Ishikawa (cell line): ENCODE measurements around the gene TMUB2.

Source experiments
- CEBPB ChIP-seq: IDR thresholded peaks from 2 replicates; pipeline ENCODE4 v1.6.1; 2012
- CREB1 ChIP-seq: IDR thresholded peaks from 2 replicates; pipeline ENCODE4 v1.6.1; 2012; ENCODE audit warnings: low read depth
- EGR1 ChIP-seq: IDR thresholded peaks from 2 replicates; pipeline ENCODE4 v1.6.1; 2012
- EP300 ChIP-seq: IDR thresholded peaks from 2 replicates; pipeline ENCODE4 v1.6.1; 2012; ENCODE audit warnings: borderline replicate concordance
- FOXM1 ChIP-seq: IDR thresholded peaks from 2 replicates; pipeline ENCODE4 v1.6.1; 2012; ENCODE audit warnings: low read depth, borderline replicate concordance
- NFIC ChIP-seq: IDR thresholded peaks from 2 replicates; pipeline ENCODE4 v1.6.1; 2012
- RAD21 ChIP-seq: IDR thresholded peaks from 2 replicates; pipeline ENCODE4 v1.6.1; 2012; ENCODE audit warnings: low read depth
- TAF1 ChIP-seq: IDR thresholded peaks from 2 replicates; pipeline ENCODE4 v1.6.1; 2012; ENCODE audit warnings: low read depth, mild to moderate bottlenecking
- TCF12 ChIP-seq: IDR thresholded peaks from 2 replicates; pipeline ENCODE4 v1.6.1; 2012; ENCODE audit warnings: low read depth
- TEAD4 ChIP-seq: IDR thresholded peaks from 2 replicates; pipeline ENCODE4 v1.6.1; 2012
- YY1 ChIP-seq: IDR thresholded peaks from 2 replicates; pipeline ENCODE4 v1.6.1; 2012; ENCODE audit warnings: low read depth
- ZBTB7A ChIP-seq: IDR thresholded peaks from 2 replicates; pipeline ENCODE4 v1.6.1; 2012; ENCODE audit warnings: low read depth
- TF ChIP-seq, protein P1 (sequence below): IDR thresholded peaks from 2 replicates; pipeline ENCODE4 v1.6.1; 2012
- TF ChIP-seq, protein P2 (sequence below): IDR thresholded peaks from 2 replicates; pipeline ENCODE4 v1.6.1; 2012
- TF ChIP-seq, protein P3 (sequence below): IDR thresholded peaks from 2 replicates; pipeline ENCODE4 v1.6.1; 2012; ENCODE audit warnings: low read depth, mild to moderate bottlenecking

The TMUB2 gene

GRCh38 chr17:44222112-44222869 lies 35.5 kb downstream of the TMUB2 start:
- TF ChIP-seq RAD21 (no peak), YY1 (0 out of 2 replicates have a peak, but pooled peaks have one; percentile 37)
- TF ChIP-seq, protein P1, sequence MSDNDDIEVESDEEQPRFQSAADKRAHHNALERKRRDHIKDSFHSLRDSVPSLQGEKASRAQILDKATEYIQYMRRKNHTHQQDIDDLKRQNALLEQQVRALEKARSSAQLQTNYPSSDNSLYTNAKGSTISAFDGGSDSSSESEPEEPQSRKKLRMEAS: no peak; the same call in 1 of the 2 replicates

GRCh38 chr17:44223541-44224071 lies 36.8 kb downstream of the TMUB2 start:
- TF ChIP-seq EP300: 0 out of 2 replicates have a peak, but pooled peaks have one; percentile 17
- TF ChIP-seq, protein P2, sequence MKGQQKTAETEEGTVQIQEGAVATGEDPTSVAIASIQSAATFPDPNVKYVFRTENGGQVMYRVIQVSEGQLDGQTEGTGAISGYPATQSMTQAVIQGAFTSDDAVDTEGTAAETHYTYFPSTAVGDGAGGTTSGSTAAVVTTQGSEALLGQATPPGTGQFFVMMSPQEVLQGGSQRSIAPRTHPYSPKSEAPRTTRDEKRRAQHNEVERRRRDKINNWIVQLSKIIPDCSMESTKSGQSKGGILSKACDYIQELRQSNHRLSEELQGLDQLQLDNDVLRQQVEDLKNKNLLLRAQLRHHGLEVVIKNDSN: no peak
- peak; percentile 68; the same call in 1 of the 2 replicates for TF ChIP-seq NFIC

DNA sequence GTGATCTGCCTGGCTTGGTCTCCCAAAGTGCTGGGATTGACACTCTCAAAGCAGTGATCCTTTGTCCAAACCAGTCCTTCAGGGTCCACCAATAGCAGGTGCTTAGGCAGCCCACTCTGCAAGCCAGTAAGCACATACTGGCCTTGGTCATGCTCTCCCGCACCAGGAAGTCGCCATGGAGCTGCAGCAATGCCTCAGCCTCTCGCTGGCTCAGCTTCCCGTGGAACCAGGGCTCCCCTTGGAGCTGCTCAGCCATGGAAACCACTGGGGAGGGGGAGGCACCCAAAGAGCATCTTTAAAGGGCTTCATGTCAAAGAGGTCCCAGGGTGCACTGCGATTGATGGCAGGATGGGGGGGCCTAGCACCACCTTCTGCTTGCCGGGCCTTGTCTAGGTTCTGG lies 42.3 kb downstream of the TMUB2 start:
- TF ChIP-seq, protein P1: no peak
- no peak for TF ChIP-seq NFIC
- no peak for TF ChIP-seq CEBPB
- no peak for TF ChIP-seq EGR1
- no peak for TF ChIP-seq RAD21
- TF ChIP-seq YY1: no peak
- TF ChIP-seq, protein P3, sequence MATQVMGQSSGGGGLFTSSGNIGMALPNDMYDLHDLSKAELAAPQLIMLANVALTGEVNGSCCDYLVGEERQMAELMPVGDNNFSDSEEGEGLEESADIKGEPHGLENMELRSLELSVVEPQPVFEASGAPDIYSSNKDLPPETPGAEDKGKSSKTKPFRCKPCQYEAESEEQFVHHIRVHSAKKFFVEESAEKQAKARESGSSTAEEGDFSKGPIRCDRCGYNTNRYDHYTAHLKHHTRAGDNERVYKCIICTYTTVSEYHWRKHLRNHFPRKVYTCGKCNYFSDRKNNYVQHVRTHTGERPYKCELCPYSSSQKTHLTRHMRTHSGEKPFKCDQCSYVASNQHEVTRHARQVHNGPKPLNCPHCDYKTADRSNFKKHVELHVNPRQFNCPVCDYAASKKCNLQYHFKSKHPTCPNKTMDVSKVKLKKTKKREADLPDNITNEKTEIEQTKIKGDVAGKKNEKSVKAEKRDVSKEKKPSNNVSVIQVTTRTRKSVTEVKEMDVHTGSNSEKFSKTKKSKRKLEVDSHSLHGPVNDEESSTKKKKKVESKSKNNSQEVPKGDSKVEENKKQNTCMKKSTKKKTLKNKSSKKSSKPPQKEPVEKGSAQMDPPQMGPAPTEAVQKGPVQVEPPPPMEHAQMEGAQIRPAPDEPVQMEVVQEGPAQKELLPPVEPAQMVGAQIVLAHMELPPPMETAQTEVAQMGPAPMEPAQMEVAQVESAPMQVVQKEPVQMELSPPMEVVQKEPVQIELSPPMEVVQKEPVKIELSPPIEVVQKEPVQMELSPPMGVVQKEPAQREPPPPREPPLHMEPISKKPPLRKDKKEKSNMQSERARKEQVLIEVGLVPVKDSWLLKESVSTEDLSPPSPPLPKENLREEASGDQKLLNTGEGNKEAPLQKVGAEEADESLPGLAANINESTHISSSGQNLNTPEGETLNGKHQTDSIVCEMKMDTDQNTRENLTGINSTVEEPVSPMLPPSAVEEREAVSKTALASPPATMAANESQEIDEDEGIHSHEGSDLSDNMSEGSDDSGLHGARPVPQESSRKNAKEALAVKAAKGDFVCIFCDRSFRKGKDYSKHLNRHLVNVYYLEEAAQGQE: no peak
- no peak for TF ChIP-seq FOXM1
- no peak for TF ChIP-seq CREB1
- no peak for TF ChIP-seq TEAD4
- TF ChIP-seq ZBTB7A: no peak
- TF ChIP-seq TCF12: no peak
- TF ChIP-seq, protein P2: no peak
- TF ChIP-seq EP300: no peak

DNA sequence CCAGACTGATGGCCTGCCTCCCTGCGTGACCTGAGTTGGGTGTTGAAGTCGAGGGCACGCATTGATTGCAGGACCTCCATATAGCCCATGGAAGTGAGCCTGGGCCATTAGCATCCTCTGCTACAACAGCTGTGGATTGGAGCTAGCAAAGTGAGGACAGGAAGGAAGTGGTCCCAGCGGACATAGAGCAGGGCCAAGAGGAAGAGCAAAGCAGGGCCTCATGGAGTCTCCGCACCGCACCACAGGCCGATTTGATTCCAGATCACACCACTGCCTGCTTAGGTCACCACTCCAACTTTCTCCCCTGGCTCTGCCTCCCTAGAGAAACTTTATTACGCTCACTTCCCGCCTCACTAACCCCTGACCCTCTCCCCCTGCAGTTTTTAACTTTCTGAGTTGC lies 43.4 kb downstream of the TMUB2 start:
- TF ChIP-seq ZBTB7A (no peak), YY1 (no peak), CEBPB (no peak), NFIC (no peak), EGR1 (no peak), TCF12 (no peak), TAF1 (no peak), TEAD4 (no peak), CREB1 (no peak)
- TF ChIP-seq, protein P3: no peak
- TF ChIP-seq, protein P2: no peak
- TF ChIP-seq, protein P1: no peak

- no peak for TF ChIP-seq FOXM1
- TF ChIP-seq, protein P3: no peak
- TF ChIP-seq, protein P1: no peak
- TF ChIP-seq TEAD4: no peak
- TF ChIP-seq EGR1: no peak
- TF ChIP-seq NFIC: no peak
- TF ChIP-seq, protein P2: no peak
- no peak for TF ChIP-seq TCF12
- no peak for TF ChIP-seq RAD21
- TF ChIP-seq YY1: no peak
- no peak for TF ChIP-seq CREB1
- TF ChIP-seq EP300: no peak
- no peak for TF ChIP-seq ZBTB7A
- TF ChIP-seq CEBPB: no peak
- TF ChIP-seq TAF1: no peak
Measured at GRCh38 chr17:44232061-44232460, 45.3 kb downstream of the TMUB2 start.
